Hematopoietic multipotent progenitor cell treated with erythropoietin and hydrocortisone succinate and interleukin-3 and kit ligand, for 17 days (in vitro differentiated cells): Measurements from ENCODE around the gene ADAMTS2.

Experiments
- DNase-seq: peaks from one replicate; pipeline ENCODE4 v3.0.0-alpha.2; 2015; ENCODE audit warnings: low spot score

The ADAMTS2 gene

DNA sequence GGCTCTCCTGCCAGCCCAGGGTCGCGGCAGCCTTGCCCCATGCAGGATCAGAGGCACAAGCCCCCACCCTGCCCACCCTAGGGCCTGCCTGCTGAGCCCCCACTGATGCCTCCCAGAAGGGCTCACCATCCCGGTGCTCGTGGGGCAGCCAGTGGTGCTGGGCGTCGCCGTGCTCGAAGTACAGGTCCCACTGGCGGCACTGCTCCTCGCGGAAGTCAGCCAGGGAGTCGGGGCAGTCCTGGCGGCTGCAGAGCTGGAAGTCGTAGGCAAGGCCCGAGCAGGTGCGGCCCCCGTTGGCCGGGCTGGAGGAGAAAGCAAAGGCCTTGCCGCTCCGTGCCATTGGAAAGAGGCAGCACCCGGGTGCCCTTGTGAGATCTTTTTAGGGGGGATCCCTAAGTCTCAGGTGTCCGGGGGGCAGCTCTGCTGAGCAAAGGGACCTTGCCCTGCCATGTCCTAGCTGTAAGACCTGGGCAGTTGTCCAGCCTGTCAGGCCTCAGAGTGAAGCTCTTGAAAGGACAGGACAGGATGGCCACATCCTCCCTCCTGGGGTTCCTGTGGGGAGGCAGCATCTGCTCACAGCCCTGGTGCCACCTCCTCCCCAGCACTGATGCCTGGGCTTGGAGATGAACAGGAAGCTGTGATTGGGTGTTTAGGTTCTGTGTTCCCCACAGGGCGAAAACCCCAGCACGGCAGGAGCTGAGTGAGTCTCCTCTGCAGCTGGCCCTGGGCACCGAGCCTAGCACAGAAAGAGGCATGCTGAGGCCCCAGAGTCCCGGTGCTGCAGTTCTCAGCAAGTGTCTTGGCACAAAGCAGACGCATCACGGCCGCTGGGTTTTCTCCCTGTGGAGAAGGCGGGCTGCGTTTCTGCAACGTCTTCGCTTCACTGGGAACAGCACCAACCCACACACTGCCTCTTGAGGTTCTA lies 207.4 kb downstream of the ADAMTS2 start:
- DNase-seq = no peak

DNA sequence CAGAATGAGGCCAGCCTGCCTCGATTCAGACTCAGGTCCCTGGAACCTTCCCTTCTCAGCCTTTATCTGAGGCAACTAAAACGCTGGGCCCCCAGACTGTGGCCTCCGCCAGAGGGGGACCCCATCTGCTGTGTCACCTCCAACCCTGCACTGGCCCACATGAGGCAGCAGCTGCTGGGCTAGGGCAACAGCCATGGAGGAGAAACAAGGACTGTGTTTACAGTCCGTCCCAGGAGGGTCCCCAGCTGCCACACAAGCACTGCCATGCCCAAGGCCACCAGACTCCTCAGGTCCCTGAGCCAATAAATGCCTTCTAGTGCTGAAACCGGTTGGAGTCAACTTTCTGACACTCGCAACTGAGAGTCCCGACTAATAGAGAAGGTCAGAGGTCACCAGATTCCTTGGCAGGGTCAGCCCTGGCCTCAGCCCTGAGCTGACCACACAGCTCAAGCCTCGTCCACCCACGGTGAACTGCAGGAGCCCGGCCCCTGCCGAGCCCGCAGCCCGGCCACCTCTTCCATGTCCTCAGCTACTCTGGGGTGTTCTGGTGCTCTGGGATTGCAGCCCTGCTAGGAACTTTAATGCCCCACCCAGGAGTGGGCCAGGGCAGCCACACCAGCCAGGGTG lies 208.1 kb downstream of the ADAMTS2 start:
- no peak for DNase-seq

DNA sequence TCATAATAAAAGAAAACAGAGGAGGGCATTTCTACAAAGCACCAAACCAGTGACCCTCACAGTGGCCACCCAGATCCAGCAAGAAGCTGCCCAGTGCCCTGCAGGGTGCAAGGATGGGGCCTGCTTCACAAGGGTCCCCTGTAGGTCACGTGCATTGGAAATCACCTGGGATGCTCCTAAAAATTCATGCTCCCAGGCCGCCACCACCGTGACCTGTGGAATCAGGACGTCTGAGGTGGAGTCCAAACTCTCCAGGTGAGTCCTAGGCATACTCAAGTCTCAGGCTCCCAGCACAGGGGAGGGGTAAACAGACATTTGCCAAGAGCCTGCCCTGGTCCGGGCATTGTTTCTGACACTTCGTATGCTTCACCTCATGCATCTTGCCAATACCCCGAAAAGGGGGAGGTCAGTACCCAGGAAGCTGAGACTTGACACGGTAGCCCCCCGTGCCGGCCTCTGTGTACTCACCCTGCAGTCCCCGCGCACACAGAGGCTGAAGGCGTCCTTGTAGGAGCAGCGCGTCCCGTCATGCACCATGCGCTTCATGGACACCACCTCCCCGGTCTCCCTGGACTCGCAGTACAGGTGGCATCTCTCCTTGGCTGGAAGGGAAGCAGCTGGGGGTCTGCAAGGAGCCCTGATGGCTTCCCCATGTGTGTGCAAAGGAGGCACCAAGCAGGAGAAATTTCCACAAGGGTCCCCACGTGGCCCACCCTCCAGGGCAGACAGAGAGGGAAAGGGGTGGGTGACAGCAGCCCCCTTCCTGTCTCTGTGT lies 209.6 kb downstream of the ADAMTS2 start:
- no peak for DNase-seq

DNA sequence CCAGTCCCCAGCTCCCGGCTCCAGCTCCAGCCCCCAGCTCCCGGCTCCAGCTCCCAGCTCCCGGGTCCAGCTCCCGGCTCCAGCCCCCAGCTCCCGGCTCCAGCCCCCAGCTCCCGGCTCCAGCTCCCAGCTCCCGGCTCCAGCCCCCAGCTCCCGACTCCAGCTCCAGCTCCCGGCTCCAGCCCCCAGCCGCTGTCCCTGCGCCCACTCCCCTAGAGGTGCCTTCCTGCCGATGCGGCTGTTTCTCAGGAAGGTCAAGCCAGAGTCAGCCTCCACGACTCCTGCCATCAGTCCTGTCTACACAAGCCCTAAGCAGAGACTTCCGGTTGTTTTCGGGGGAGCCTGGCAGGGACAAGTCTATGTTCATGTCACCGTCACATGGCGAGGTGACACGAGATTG lies 210.3 kb downstream of the ADAMTS2 start:
- no peak for DNase-seq

DNA sequence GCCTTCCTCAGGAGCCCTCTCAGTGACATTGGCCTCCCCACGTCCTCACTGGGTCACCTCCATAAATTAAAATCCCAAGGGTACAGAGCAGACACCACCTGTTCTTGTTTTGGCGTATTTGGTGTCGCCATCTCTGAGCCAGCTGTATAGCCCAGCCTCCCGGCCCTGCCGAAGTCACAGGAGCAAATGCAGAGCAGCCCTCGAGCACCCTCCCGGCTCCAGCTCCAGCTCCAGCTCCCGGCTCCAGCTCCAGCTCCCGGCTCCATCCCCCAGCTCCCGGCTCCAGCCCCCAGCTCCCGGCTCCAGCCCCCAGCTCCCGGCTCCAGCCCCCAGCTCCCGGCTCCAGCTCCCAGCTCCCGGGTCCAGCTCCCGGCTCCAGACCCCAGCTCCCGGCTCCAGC lies 210.8 kb downstream of the ADAMTS2 start:
- no peak for DNase-seq

DNA sequence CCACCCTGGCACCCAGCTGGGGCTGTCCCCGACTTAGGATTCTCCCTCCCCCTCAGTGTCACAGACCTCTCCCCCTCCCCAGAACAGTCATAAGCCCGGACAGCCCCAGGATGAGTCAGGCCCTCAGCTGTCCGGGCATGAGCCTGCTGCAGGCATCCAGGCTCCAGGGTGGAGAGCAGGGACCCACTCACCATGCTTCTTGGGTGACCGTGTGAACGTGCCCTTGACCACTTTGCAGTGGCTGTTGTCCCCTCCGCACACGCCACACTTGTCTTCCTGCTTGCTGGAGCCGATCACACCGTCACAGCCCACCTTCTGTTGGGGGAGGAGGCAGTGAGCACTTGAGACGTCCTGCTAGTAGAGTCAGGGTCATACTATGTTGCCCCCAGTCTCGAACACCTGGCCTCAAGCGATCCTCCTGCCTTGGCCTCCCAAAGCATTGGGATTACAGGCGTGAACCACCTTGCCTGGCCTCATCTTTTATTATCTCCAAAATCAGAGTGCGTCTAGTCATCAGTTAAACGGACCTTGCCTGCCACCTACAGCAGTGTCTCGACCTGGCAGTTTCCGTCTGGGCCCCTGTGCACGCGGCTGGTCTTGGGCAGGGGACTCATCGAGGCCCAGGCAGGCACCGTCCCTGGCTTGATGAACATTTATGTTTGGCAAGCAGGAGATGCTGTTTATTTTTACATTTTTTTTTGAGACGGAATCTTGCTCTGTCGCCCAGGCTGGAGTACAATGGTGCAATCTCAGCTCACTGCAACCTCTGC lies 212.5 kb downstream of the ADAMTS2 start:
- no peak for DNase-seq

DNA sequence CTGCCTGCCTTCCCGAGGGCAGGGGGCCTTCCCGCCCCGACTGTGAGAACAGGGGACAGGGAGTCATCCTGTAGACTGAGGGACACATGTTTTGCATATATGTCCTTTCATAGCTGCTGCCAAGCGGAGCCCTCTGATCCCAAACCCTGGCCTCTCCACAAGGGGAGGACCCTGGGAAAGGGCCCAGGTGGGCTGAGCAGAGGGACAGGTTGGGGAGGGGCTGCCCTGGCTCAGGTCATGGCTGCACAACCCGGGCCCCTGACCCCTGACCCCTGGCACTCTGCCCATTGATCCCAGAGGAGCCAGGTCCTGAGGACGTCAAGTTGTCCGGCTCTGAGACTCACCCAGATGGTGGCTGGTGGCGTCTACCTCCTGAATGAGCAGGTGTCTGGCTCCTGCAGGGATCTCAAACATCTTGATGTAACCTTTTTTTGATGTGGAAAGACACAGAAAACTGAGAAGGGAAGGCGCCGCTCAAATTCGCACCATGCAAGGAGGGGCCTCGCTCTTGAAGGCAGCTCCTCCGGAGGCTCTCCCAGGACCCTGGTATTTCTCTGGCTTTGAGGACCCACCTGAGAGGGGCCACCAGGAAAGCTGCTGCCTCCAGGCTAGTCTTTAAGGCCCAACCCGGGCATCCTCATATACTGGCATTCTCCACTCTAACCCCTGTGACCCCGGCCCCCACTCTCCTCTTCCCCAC lies 213.2 kb downstream of the ADAMTS2 start:
- DNase-seq = no peak

DNA sequence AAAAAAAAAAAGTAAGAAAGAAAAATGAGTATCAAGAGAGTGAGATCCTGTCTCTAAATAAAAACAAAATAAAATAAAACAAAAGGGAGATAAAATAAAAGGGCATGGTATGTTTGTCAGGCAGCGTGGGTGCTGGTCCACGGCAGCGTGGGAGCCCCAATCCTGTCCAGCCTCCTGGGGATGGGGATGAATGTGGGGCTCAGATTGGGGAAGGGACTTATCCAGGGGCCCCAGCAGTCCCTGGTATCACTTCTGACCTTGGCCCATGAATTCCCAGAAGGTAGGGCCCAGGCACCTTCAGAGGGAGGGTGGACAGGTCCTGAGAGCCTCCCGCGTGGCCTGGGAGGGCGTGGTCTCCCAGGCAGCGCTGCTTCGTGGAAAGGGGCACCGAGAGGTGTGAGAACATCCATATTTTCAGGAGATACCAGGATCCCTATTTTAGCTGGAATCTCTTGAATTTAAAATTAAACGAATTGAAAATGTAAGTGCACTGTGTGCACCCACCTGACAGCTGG lies 213.9 kb downstream of the ADAMTS2 start:
- DNase-seq = no peak

DNA sequence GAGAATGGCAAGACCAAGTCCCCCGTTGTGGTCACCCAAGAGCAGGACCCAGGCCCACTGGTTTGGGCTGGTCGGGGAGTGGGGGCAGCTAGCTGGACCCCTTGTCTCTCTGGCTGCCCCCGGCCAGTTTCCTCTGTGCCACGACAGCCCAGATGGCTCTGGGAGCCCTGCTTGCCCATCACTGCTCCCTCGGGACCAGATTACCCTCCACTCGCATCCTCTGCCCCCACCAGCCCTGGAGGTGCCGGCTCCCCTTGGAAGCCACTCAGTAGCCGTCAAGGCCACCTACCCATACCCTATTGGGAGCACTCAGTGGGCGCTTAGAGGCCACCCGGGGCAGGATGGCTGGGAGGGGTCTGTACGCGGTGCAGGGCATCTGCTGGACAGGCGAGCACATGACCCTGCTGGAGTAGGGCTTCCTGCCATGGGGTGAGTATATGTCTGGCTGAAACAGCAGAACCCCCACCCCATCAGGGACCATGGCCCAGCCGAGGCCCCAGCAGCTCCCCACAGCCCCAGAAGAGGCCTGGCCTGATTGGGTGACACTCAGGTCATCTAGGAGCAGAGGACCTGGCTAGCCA lies 215.1 kb downstream of the ADAMTS2 start:
- no peak for DNase-seq

DNA sequence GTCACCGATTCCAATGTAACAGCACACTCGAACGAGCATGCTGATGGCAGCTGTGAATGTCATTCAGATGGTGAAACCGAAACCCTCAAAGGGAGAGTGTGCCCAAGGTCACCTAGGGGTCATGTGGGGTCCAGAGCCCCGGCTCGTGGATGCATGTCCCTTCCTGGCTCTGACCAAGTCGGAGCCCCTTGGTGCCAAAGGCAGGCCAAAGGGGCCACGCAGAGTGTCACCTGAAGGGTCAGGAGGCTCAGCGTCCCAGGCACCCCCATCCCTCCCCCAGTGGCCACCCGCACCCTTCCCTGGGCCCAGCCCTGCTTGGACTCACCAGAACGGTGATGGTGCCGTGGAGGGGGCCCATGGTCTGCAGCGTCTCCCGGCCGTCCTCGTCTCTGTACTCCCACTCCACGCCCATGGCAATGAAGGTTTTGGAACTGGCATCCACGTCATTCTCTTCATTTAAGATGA lies 215.6 kb downstream of the ADAMTS2 start:
- DNase-seq = no peak

DNA sequence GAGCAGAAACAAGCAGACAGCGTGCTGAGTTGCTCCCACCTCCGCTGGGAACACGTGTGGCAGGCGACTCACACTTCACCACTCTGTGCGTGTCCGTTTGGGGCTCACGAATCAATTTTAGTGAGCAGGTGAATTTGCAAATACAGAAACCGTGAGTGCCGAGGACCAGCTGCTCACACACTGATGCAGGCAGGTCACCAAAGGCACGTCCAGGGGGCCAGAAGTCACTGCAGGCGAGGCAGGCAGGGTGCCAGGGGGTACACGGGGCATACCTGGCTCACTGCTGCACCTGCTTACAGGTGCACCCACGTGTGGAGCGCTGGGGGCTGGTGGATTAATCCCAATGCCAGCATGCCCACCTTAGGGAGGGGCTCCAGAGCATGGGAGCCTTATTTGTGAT lies 216.3 kb downstream of the ADAMTS2 start:
- no peak for DNase-seq

DNA sequence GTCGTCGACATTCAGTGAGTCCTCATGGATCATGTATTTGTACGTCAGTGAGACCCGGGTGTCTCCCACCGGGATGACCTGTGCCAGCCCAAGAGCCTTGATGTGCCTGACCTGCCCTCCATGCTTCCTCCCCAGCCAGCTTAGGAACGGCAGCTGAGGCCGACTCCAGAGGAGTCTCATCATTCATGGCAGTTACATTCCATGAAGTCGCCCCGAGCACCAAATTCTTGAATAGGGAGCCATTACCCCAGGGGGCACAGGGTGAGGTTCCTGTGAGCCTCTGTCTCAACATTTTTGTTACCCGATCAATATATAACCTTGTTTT lies 217.3 kb downstream of the ADAMTS2 start:
- no peak for DNase-seq

DNA sequence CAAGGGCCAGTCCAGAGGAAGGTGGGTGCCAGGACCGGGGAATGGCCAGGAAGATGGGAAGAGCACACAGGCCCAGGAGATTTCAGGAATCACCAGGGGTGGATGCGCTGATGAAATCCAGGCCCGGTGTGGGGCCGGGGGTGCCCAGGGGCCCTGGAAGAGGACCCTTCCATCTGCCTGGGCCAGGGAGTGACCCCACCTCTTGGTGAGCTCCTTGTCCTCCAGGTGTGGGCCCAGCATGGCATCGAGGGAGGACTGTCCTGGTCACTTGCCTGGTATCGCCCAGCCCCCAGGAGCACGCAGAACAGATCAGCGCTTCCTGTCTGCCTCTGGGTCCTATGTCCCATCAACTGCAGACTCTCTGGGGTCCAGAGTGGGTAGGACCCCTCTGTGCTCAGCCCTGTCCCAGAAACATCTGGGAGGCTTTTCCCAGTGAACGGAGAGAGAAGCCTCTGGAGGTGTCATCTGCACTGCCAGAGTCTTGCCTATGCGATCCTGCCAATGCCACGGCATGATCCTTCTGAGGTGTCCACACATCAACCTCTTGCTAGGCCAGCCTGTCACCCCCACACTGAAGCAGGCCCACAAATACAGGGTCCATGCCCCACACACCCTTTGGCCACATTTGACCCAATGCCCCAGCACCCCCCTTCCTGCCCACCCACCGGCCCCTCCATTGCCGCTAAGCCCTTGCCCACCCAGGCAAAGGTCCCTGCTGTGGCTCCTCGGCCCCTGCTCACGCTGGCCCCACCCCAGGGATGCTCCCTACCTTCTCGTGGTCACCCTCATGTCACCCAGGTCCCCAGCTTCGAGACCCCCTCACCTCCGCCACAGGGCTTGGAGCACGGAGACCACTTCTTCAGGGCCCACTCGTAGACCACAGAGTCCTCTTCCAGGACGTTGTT lies 217.9 kb downstream of the ADAMTS2 start:
- DNase-seq = no peak

DNA sequence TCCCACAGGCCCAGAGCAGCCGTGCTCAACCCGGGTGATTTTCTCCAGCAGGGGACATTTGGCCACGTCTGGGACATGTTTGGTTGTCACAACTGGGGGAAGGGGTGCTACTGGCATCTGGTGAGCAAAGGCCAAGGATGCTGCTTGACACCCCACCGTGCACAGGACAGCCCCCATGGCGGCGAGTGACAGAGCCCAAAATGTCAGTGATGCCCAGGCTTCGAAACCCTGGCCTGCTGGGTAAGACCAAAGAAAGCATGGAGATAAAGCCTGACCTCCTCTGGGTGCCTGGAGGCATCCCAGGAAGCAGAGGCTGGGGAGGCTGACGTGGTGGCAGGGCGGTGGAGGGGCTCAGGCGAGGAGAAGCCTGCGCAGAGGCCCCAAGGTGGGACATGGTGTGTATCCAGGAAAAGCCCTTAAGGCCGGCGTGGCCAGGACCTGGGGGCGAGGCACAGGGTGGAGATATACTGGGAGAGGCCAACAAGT lies 218.7 kb downstream of the ADAMTS2 start:
- DNase-seq = no peak

DNA sequence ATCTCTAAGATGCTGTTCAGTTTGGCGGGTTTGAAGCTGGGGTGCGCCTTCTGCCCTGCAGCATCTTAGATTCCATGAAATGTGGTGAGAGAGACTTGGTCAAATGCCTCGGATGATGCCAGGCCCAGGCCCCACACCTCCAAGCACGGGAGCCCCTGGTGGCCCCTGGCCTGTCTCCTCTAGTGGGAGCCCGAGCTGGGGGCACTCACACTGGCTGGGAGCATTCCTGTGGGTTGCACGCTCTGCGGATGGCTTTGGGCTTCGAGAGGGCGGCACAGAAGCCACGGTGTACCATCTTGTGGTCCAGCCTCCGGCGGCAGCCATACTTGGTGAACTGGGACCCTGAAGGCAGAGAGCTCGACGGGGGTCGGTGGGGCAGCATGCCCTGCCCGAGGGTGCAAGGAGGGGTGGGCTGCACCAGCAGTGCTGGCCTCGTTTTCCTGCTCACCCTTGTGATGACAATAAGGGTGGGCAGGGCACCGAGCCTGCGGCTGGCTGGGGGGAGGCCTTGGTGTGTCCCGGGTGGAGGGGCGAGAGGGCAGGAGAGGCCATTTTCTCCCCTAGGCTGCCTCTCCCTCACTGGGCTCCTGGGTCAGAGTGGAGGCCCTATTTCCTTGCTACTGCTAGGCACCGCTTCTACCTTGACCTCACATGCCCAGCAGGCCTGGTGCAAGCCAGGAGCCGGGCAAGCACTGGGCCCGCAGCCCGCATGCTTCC lies 219.3 kb downstream of the ADAMTS2 start:
- DNase-seq = no peak

DNA sequence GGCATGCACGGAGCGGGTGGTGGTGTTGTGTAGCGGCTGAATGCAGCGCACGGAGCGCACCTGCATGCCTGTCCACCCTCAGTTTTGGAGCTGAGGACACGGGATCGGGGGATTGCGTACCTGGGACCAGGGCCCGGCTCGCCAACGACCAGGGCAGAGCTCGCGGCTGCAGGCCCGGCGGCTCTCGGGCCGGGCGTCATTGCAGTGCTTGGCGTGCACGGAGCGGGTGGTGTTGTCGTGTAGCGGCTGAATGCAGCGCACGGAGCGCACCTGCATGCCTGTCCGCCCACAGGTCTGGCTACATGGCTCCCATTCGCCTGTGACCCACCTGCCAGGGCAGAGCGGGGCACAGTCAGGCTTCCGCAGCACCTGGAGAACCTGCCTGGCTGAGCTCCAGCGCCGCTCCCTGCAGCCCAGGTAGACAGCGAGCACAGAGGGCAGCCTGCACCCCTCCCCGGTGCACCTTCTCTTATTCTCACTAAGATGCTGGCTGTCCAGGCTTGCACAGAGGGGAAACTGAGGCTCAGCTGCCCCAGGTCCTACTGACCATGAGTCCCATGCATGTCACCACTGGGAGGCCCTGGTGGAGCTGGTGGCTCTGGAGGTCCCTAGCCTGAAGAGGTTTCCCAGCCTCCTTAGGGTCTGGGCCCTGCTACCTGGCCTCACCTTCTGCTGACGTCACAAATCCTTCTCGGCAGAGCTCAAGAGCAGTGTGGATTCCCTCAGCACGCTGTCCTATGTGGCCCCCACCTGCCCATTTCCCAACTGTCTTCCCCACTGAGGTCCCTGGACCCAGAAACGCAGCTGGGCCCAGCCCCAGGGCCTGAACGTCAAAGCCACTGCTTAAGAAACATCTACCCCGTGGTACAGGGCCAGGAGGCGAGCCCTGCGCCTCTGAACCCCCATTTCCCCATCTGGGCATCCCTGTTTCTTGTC lies 220.1 kb downstream of the ADAMTS2 start:
- no peak for DNase-seq

DNA sequence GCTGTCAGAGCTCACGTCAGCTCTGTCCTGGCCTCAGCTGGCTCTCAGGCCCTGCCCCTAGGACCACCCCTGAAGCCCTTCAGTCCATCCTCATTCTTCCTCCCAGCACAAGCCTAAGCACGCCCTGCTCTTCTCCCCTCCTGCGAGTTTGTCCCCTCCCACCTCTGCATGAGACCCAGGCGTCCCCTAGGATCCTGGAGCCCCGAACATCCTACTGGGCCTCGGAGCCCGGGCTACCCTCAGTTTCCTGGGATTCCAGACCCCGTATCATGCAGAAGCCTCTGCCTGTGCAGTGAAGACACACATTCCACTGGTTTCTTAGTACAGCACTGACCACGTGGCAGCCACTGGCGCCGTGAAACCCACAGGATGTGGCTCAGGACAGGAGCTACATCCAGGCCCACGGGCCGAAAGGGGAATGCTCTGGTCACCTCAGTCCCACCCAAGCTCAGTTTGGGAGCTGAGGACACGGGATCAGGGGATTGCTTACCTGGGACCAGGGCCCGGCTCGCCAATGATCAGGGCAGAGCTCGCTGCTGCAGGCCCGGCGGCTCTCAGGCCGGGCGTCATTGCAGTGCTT lies 220.9 kb downstream of the ADAMTS2 start:
- no peak for DNase-seq
